ENCODE measurements around the gene C19orf12.
A peak's percentile ranks its signal among the peaks of the same experiment; 100 is the strongest.
"Not testable (repeated sequence)": the region's sequence is repeated elsewhere in the genome, so short reads cannot be mapped to it uniquely, and the experiment has no call there.

Gene C19orf12

DNA sequence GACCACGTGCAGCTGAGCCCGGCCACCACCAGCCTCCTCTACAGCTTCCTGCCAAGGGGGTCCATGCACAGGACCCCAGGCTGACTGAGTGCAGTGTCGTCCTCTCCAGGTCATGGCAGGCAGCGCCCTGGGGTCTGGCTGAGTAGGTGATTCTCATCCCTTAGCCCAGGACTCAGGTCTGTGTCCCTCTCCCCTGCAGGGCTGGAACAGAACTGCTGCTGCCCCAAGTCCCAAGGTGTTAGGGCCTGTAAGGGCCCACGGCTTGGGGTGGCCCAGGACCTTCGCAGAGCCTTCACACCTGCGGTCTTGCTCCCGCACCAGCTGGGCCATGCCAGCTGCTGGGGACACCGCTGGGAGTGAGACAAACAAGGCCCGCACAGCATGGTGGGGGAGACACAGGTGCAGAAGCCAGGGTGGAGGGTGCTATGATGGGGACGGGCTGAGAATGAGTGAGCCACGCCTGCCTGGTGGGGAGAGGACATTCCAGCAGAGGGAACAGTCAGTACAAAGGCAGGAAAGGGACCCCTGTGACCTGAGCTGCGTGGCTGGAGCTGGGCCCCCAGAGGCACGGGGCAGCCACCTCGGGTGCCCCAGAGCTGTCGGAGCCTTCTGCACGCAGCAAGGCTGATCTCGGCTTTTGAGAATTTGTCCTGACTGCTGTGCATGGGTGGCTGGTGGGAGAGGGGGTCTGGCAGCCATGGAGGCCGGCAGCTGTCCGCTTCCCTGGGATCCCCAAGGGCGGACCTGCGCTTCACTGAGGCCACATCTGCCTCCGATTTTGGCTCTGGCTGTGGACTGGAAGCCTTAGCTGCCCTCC, 37.9 kb downstream of the C19orf12 start:
- DNase-seq (ENCODE audit: low read depth in 2 of 2), result no peak

DNA sequence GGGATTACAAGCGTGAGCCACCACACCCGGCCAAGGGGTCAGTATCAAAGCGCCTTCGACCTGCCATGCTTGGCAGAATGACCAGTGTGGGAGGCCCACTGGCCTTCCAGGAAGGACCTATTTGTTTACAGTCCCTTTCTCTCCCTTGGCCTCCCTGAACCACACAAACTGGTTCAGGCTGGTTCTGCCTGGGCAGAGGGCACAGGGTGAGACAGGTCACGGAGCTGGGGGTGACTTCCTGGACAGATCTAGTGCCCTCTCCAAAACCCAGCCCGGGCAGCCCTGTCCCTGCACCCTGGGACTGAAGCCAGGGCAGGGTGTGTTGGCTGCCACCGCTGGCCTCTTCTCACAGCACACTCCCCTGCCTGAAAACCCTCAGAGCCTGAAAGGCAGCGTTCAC, 38.5 kb downstream of the C19orf12 start:
- no peak for DNase-seq (ENCODE audit: low read depth in 2 of 2)

DNA sequence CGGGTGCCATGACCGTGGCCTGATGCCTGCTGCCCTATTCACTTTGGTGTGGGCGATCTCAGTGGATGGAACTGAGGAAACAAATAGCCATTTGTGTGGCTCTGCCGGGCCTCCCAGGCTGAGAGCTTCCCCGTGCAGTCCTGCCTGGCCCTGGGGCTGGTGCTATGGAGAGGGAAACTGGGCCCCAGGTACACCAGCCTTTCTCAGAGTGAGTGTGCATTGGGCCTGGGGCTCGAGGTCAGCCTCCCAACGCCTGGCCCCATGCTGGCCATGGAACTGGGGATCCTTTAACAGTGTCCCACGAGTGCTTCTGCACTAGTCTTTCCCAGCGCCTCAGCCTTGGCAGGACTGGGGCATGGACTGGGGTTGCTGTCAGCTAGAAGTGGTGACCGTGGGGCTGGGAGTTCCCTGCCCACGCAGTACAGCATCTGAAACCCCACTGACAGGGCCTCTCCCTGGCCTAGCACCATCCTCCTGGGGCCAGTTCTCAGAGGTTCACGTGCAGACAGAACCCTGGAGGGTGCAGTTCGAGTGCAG, 39.3 kb downstream of the C19orf12 start:
- DNase-seq (ENCODE audit: low read depth in 2 of 2), result no peak

DNA sequence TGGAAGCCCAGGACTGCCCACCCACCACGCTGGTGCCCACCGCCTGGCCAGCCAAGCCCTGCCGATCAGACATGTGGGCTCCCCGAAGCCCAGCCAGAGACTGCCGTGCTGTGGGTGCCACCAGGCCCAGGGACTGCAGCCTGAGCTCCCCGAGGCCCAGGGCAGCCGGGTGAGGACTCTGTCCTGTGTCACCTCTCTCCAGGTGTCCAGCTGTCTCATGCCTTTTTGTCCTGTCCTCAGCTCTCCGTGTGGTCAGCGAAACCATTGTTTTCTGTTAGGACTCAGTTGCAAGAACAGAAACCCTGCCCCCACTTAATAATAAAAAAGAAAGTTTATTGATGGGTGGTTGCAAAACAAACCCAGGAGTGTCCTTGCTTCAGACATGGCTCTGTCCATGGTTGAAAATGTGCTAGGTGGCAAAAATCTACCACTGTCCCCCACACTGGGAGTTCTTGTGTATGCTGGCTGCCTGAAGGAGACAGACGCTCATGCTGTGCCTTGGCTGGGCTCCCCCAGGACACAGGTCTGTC, 39.9 kb downstream of the C19orf12 start:
- DNase-seq (ENCODE audit: low read depth in 2 of 2), result no peak

GRCh38 chr19:29674374-29675119, 40.5 kb downstream of the C19orf12 start:
- no peak for DNase-seq (ENCODE audit: low read depth in 2 of 2)

- DNase-seq (ENCODE audit: low read depth in 2 of 2), result no peak
These were observed 41.4 kb downstream of the C19orf12 start for GRCh38 chr19:29673451-29674371.

GRCh38 chr19:29672933-29673336, 42.1 kb downstream of the C19orf12 start:
- peak; percentile 73 to 76 for DNase-seq (ENCODE audit: low read depth in 2 of 2)

DNA sequence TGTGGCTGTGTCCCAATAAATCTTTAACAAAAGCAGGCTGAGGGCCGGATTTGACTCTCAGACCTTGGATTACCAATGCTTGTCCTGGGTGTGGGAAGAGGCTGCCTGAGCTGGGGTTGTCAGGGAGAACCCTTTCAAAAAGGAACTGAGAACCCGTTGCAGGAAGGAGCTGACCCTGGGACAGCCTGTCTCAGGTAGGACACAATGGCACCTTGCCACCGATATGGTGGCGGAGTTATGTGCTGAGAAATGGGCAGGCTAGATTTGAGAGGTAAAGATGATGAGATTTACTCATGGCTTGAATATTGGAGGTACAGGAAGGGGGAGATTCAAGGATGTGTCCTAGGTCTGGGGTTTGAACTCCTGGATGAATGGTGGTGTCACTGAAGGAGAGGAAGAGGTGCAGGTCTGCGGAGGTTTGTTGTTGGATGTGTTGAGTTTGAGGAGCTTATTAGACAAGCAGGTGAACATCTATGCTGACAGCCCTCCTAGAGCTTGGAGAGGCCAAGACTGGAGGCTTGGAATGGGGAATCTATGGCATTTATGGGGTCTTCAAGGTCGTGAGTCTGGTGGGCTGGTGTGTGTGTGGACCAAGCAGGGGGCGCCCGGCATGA, 42.6 kb downstream of the C19orf12 start:
- no peak for DNase-seq (ENCODE audit: low read depth in 2 of 2)

GRCh38 chr19:29671393-29672160, 43.5 kb downstream of the C19orf12 start:
- peak; percentile 72 to 78 for DNase-seq (ENCODE audit: low read depth in 2 of 2)

- DNase-seq (ENCODE audit: low read depth in 2 of 2), result not testable (repeated sequence)
These were observed 44.1 kb downstream of the C19orf12 start for GRCh38 chr19:29671026-29671392.

DNA sequence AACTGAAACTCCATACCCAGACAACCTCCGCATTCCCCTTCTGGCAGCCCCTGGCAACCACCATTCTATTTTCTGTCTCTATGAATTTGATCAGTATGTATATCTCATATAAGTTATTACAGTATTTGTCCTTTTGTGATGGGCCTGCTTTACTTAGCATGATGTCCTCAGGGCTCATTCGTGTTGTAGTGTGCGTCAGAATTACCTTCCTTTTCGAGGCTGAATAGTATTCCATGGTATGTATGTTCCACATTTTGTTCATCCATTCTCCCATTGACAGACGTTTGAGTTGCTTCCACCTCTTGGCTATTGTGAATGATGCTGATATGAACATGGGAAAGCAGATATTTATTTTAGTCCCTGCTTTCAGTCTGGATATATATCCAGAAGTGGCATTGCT, 44.8 kb downstream of the C19orf12 start:
- DNase-seq (ENCODE audit: low read depth in 2 of 2), result no peak

GRCh38 chr19:29668746-29669609, 46.1 kb downstream of the C19orf12 start:
- DNase-seq (ENCODE audit: low read depth in 2 of 2), result no peak

- DNase-seq (ENCODE audit: low read depth in 2 of 2), result no peak
These were observed 47.1 kb downstream of the C19orf12 start for GRCh38 chr19:29667901-29668341.

- no peak for DNase-seq (ENCODE audit: low read depth in 2 of 2)
These were observed 47.7 kb downstream of the C19orf12 start for GRCh38 chr19:29667387-29667783.

- DNase-seq (ENCODE audit: low read depth in 2 of 2), result no peak
These were observed 48.3 kb downstream of the C19orf12 start for GRCh38 chr19:29666578-29667386.

DNA sequence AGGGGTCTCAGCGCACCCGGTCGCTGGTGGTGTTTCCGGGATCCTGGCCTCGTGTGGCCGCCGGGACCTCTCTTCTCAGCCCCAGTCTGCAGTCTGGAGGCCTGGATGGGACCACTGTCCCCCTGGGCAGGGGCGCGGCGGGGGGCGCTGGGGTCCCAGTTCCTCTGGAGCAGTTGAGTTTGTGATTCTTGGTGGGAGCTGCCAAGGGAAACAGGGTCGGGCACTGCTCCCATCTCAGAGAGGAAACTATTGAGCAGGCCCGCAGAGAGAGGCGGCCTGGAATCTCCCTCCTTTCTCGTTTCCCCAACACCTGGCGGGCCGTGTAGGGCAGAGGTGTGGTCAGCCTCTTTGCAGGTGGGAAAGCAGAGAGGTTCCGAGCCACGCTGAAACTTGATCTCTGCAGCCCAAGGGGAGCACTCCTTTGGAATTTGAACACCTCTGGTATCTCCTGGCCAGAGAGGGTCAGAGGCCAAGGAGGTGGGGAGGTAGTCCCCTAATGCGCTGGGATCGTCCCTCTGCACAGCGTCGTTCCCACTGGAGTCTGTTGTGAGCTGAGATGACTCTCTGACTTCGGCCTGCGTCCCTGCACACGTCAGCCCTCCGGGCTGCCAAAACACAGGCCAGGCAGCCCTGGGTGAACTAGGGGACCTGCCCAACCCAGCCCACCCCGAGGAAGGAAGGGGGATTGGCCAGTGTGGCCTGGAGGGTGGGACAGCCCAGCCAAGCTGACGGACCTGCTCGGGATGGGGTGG, 49.1 kb downstream of the C19orf12 start:
- DNase-seq (ENCODE audit: low read depth in 2 of 2), result no peak

DNA sequence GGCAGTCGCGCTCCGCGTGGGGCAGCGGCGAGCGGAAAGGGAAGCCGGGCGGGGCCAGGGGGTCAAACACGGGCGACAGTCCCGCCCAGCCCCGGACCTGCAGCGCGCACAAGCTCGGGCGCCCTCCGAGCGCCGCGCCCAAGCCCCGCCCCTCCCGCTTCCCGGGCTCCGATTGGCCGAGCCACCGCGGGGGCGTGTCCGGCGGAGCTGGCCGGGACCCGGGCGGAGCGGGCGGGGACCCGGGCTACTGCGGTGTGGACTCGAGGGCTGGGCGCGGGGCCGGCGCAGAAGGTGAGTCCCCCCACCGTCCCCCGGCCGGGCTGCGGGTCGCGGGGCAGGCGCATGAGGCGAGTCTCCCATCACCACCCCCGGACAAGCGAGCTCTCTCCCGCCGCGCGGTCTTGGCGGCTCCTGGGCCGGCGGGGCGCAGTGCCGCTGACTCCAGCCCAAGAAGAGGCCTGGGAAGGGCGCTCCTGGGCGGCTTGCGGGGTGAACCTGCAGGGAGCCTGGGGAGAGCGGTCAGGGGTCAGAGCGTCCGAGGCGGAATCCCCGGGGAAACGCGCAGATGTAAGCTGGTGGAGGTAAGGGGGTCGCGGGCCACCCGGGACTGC, 49.7 kb downstream of the C19orf12 start, which contains the start of gene PLEKHF1:
PLEKHF1 (plus strand) TSS at position 247 of the 611 bp plus-strand sequence. CDS start 8,379 bp downstream, outside the sequence.
- DNase-seq (ENCODE audit: low read depth in 2 of 2), result peak; percentile 63 to 86

Data from stimulated activated CD4-positive, alpha-beta T cell treated with anti-CD3 and anti-CD28 coated beads, Interleukin-12 subunit alpha, Interleukin-12 subunit beta, amount 100 ng/mL, for 24 hours (primary cell).